B cell (primary cell): ENCODE measurements around the gene CBLB. TPM values are rescaled to one million over a fixed set of nuclear protein-coding genes. Genes with fewer than 3 reads are reported as not detected.
A peak's percentile ranks its signal among the peaks of the same experiment; 100 is the strongest.

Experiments used
- ATAC-seq: fragments of 200-7000 bp; cut with Tn5 transposase; one replicate; pipeline ENCODE4 v1.10.0; 2021; ENCODE audit warnings: low read depth, mild to moderate bottlenecking, moderate number of reproducible peaks, moderate library complexity
- CTCF ChIA-PET: fragments of 350-600 bp; sonication (Branson Sonifier 250); formaldehyde crosslinking; loops from one replicate; lab custom pipeline; 2021; ENCODE audit warnings: antibody characterized with exemption, inconsistent platforms; lab: Charles Lee
- POLR2A ChIA-PET: fragments of 350-600 bp; sonication (Branson Sonifier 250); formaldehyde crosslinking; loops from one replicate; lab custom pipeline; 2021; ENCODE audit warnings: antibody characterized with exemption; lab: Charles Lee
- DNase-seq: peaks from one replicate; pipeline ENCODE4 v3.0.0; 2013
- H2AFZ ChIP-seq: 2 replicates; pipeline ENCODE4 v1.6.1; 2012; ENCODE audit warnings: mild to moderate bottlenecking, low read depth, low read length; ENCODE audit not compliant: insufficient read depth, poor library complexity, severe bottlenecking
- H3K27ac ChIP-seq, 2 donors: 1 replicate in 1 of 2; 2 replicates in 1 of 2; pipeline ENCODE4 v1.5.1; 2012 to 2013; ENCODE audit warnings: low read length in 2 of 2, mild to moderate bottlenecking in 2 of 2, moderate library complexity in 1 of 2
- H3K27me3 ChIP-seq, 4 experiments: fragments of 200-600 bp in 1 of 4; sonication (generic) in 1 of 4; replicated peaks in 1 of 4; 1 replicate in 2 of 4; 2 replicates in 2 of 4; pipeline versions ENCODE4 v1.6.1 to v1.7.0; 2013 to 2016; ENCODE audit warnings: low read length in 3 of 4, mild to moderate bottlenecking in 2 of 4, mixed read lengths in 1 of 4, moderate library complexity in 1 of 4; ENCODE audit not compliant: insufficient read depth in 4 of 4, control insufficient read depth in 3 of 4; ENCODE audit errors: control extremely low read depth in 1 of 4
- H3K36me3 ChIP-seq, 2 experiments: replicated peaks in 1 of 2; 1 replicate in 1 of 2; 2 replicates in 1 of 2; pipeline versions ENCODE4 v1.6.1 to v1.7.1; 2013; ENCODE audit warnings: low read length in 1 of 2; ENCODE audit not compliant: insufficient read depth in 2 of 2, control insufficient read depth in 1 of 2; ENCODE audit errors: control extremely low read depth in 1 of 2, extremely low read depth in 1 of 2
- H3K4me1 ChIP-seq, 2 donors: fragments of 200-600 bp in 1 of 2; sonication (generic) in 1 of 2; 1 replicate in 1 of 2; 2 replicates in 1 of 2; pipeline versions ENCODE4 v1.5.1 to v1.6.1; 2013 to 2017; ENCODE audit warnings: low read length in 2 of 2; ENCODE audit not compliant: control insufficient read depth in 2 of 2, insufficient read depth in 2 of 2
- H3K4me2 ChIP-seq: replicated peaks from 2 replicates; pipeline ENCODE3; 2012; ENCODE audit warnings: mild to moderate bottlenecking, low read depth, low read length; ENCODE audit not compliant: poor library complexity, severe bottlenecking
- H3K4me3 ChIP-seq, 5 experiments: fragments of 200-600 bp in 1 of 5; sonication (generic) in 1 of 5; 1 replicate in 3 of 5; 2 replicates in 2 of 5; pipeline versions ENCODE4 v1.5.1 to v1.7.0; 2011 to 2016; ENCODE audit warnings: low read length in 4 of 5, mild to moderate bottlenecking in 4 of 5, low read depth in 2 of 5, control low read depth in 1 of 5, moderate library complexity in 1 of 5; ENCODE audit not compliant: insufficient read depth in 1 of 5; ENCODE audit errors: control extremely low read depth in 1 of 5, extremely low read depth in 1 of 5
- H3K79me2 ChIP-seq: fragments of 200-600 bp; sonication (generic); one replicate; pipeline ENCODE4 v1.6.0; 2016; ENCODE audit warnings: low read length; ENCODE audit not compliant: control insufficient read depth, insufficient read depth
- H3K9ac ChIP-seq: fragments of 200-600 bp; sonication (generic); 2 replicates; pipeline ENCODE4 v1.6.1; 2017; ENCODE audit warnings: mild to moderate bottlenecking, low read length, moderate library complexity
- H3K9me3 ChIP-seq, 3 donors: one replicate each; pipeline versions ENCODE4 v1.6.1 to v1.7.1; 2013; ENCODE audit warnings: low read length in 2 of 3; ENCODE audit not compliant: control insufficient read depth in 2 of 3, insufficient read depth in 1 of 3; ENCODE audit errors: control extremely low read depth in 1 of 3
- H4K20me1 ChIP-seq: 2 replicates; pipeline ENCODE4 v1.6.0; 2012; ENCODE audit warnings: mild to moderate bottlenecking, low read length; ENCODE audit not compliant: insufficient read depth, control insufficient read depth, poor library complexity, severe bottlenecking
- H3K27ac Mint-ChIP-seq: one replicate; pipeline ENCODE4 v1.8.0; 2021; ENCODE audit warnings: mixed read lengths
- H3K27me3 Mint-ChIP-seq: one replicate; pipeline ENCODE4 v1.8.0; 2021; ENCODE audit warnings: mixed read lengths
- H3K4me1 Mint-ChIP-seq: one replicate; pipeline ENCODE4 v1.8.0; 2021; ENCODE audit warnings: mixed read lengths
- H3K4me3 Mint-ChIP-seq: one replicate; pipeline ENCODE4 v1.8.0; 2021; ENCODE audit warnings: mixed read lengths
- H3K9me3 Mint-ChIP-seq: one replicate; pipeline ENCODE4 v1.8.0; 2022; ENCODE audit warnings: mixed read lengths; ENCODE audit not compliant: insufficient read depth
- CTCF ChIP-seq: fragments of 200-600 bp; IDR thresholded peaks from one replicate; pipeline ENCODE4 v1.8.0; 2022; ENCODE audit warnings: antibody characterized with exemption, mild to moderate bottlenecking
- EZH2 ChIP-seq: IDR thresholded peaks from 2 replicates; pipeline ENCODE4 v1.6.1; 2012; ENCODE audit warnings: borderline replicate concordance, low read depth, mild to moderate bottlenecking, moderate library complexity, low read length; ENCODE audit not compliant: insufficient read depth, poor library complexity, severe bottlenecking
- WGBS: methylation state at CpG from one replicate; pipeline ENCODE4 v1.1.5; 2013; ENCODE audit warnings: missing lambda C conversion rate; ENCODE audit not compliant: insufficient coverage; 5-methylcytosine and 5-hydroxymethylcytosine counted together
- intact Hi-C: fragments of 100-400 bp; cut with micrococcal nuclease; formaldehyde crosslinking; loops from one replicate; pipeline ENCODE4 v1.10.0; 2022
- polyA plus RNA-seq: library from polyadenylated mRNA; depleted of rRNA; stranded (reverse); fragments of >200 nt; gene quantifications from 2 replicates; pipeline ENCODE4 v1.2.3, GENCODE V29; 2012
- total RNA-seq, 2 donors: library from RNA; stranded (reverse); fragments of 120-200 nt in 1 of 2; gene quantifications; 1 replicate in 1 of 2; 2 replicates in 1 of 2; pipeline versions ENCODE4 v1.2.3 to v1.2.4, GENCODE V29; 2013 to 2022

Gene CBLB
- total and polyA plus RNA-seq, 2 donors (not counting 1 experiment from before 2014, with no cell fraction given), result 19.0 to 135 TPM

GRCh38 chr3:105746231-105746996, 122.4 kb downstream of the CBLB start:
- Histone ChIP-seq H3K9me3 (peaks cover 0 to 3% (median 0%) of the 10 kb centered on the region in 3 donors), H3K9ac (no peak overlapping the region), H3K4me3 (no peak overlapping the region), H3K4me2 (no peak overlapping the region), H4K20me1 (no peaks in the 10 kb centered on the region), H3K79me2 (peaks cover 10% of the 10 kb centered on the region), H3K27ac (no peak overlapping the region), H3K27me3 (no peaks in the 10 kb centered on the region), H2AFZ (no peak overlapping the region), H3K36me3 (peaks cover 2 to 5% of the 10 kb centered on the region in 2 experiments), H3K4me1 (peaks cover 14 to 25% of the 10 kb centered on the region in 2 donors)
- ATAC-seq, result no peak
- WGBS, result 47% methylated on average over 3 of the region's 3 CpGs
- DNase-seq, result no peak
- H3K9me3 Mint-ChIP-seq, result no peaks in the 10 kb centered on the region
- ChIA-PET CTCF (no interaction called here), POLR2A (no interaction called here)
- intact Hi-C loops, result no loop called here
- TF ChIP-seq EZH2 (no peak), CTCF (no peak)
- H3K27me3 Mint-ChIP-seq, result no peaks in the 10 kb centered on the region
- peaks cover 38% of the 10 kb centered on the region for H3K4me1 Mint-ChIP-seq
- H3K4me3 Mint-ChIP-seq, result no peak overlapping the region
- peak overlapping the region; percentile 6 for H3K27ac Mint-ChIP-seq

GRCh38 chr3:105745046-105745445, 123.8 kb downstream of the CBLB start:
- no peak for ATAC-seq
- Histone ChIP-seq H3K4me2 (no peak overlapping the region), H3K4me3 (no peak overlapping the region), H3K9me3 (peaks cover 0 to 7% (median 0%) of the 10 kb centered on the region in 3 donors), H4K20me1 (no peaks in the 10 kb centered on the region), H3K79me2 (peaks cover 8% of the 10 kb centered on the region), H3K27ac (no peak overlapping the region), H3K27me3 (no peaks in the 10 kb centered on the region), H3K4me1 (peaks cover 6 to 17% of the 10 kb centered on the region in 2 donors), H3K9ac (no peak overlapping the region), H3K36me3 (peaks cover 2 to 5% of the 10 kb centered on the region in 2 experiments), H2AFZ (no peak overlapping the region)
- no CpG with 5 or more reads among the region's 3 CpGs for WGBS
- ChIA-PET CTCF (no interaction called here), POLR2A (no interaction called here)
- H3K4me1 Mint-ChIP-seq, result peaks cover 29% of the 10 kb centered on the region
- H3K9me3 Mint-ChIP-seq, result no peaks in the 10 kb centered on the region
- TF ChIP-seq EZH2 (no peak), CTCF (no peak)
- no peak for DNase-seq
- no peak overlapping the region for H3K4me3 Mint-ChIP-seq
- no peak overlapping the region for H3K27ac Mint-ChIP-seq
- H3K27me3 Mint-ChIP-seq, result no peaks in the 10 kb centered on the region
- intact Hi-C loops, result no loop called here
